ENCODE data around the gene UBE2QL1.

The UBE2QL1 gene

DNA sequence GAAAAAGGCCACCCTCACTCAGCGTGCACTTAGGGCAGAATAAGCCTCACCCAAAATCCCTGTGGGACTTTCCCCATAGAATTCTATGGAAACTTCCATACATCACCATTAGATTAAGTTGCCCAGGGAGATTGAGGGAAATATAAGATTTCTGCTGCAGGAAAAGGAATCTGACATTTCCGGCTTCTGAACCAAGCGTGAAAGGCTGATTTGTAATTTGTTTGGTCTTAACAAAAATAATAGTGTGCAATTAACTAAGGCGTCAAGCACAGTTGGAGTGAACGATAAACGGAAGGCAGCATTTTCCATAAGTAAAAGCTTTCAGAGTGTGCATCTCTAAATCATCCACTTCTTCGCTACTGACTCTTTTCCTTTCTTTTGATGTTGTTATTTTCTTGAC is 14.0 kb downstream of the UBE2QL1 start:
- Histone ChIP-seq H3K9me3 (ENCODE audit: control insufficient read depth, insufficient read depth, low read depth, low read length) (no peaks in the 10 kb centered on the region), H3K4me1 (ENCODE audit: control insufficient read depth, insufficient read depth, low read length) (peaks cover 3% of the 10 kb centered on the region; the same call in 1 of the 2 replicates), H3K4me3 (ENCODE audit: low read depth, low read length) (no peak overlapping the region), H3K27ac (ENCODE audit: extremely low read depth, low read depth, low read length) (no peak overlapping the region), H3K36me3 (ENCODE audit: control insufficient read depth in 2 of 2, insufficient read depth in 1 of 2, low read length in 2 of 2) (peaks cover 0 to 1% of the 10 kb centered on the region in 2 experiments; a peak in 1 of 3 replicates)
- ChIA-PET POLR2A (no interaction called here), CTCF (no interaction called here)
- TF ChIP-seq ZNF473 (tag by site-specific recombination; IDR thresholded peaks at IDR 0.05) (no peak), ZNF274 (IDR thresholded peaks at IDR 0.05; ENCODE audit: low read length) (no peak), ZNF274 (tag by site-specific recombination; IDR thresholded peaks at IDR 0.05; ENCODE audit: borderline replicate concordance) (no peak), ZNF830 (tag by site-specific recombination; IDR thresholded peaks at IDR 0.05; ENCODE audit: low read depth) (no peak), ZNF707 (tag by site-specific recombination; IDR thresholded peaks at IDR 0.05) (no peak), ZBTB21 (tag by site-specific recombination; IDR thresholded peaks at IDR 0.05) (no peak), ZNF76 (tag by site-specific recombination; IDR thresholded peaks at IDR 0.05; ENCODE audit: borderline replicate concordance, low read depth) (no peak), ZNF654 (tag by site-specific recombination; IDR thresholded peaks at IDR 0.05; ENCODE audit: low read depth) (no peak), ZBTB7A (tag by site-specific recombination; IDR thresholded peaks at IDR 0.05; ENCODE audit: low read depth) (no peak), IKZF3 (tag by site-specific recombination; IDR thresholded peaks at IDR 0.05) (no peak), GLIS2 (tag by site-specific recombination; IDR thresholded peaks at IDR 0.05) (no peak), MEIS1 (CRISPR knock-in tag; IDR thresholded peaks at IDR 0.05; ENCODE audit: borderline replicate concordance) (no peak), ZNF214 (tag by site-specific recombination; IDR thresholded peaks at IDR 0.05; ENCODE audit: borderline replicate concordance) (no peak), WT1 (tag by site-specific recombination; IDR thresholded peaks at IDR 0.05) (no peak), HOXD13 (CRISPR knock-in tag; IDR thresholded peaks at IDR 0.05; ENCODE audit: borderline replicate concordance) (no peak), EGR2 (tag by site-specific recombination; IDR thresholded peaks at IDR 0.05; ENCODE audit: low read depth) (no peak)
- TF ChIP-seq, protein P1, sequence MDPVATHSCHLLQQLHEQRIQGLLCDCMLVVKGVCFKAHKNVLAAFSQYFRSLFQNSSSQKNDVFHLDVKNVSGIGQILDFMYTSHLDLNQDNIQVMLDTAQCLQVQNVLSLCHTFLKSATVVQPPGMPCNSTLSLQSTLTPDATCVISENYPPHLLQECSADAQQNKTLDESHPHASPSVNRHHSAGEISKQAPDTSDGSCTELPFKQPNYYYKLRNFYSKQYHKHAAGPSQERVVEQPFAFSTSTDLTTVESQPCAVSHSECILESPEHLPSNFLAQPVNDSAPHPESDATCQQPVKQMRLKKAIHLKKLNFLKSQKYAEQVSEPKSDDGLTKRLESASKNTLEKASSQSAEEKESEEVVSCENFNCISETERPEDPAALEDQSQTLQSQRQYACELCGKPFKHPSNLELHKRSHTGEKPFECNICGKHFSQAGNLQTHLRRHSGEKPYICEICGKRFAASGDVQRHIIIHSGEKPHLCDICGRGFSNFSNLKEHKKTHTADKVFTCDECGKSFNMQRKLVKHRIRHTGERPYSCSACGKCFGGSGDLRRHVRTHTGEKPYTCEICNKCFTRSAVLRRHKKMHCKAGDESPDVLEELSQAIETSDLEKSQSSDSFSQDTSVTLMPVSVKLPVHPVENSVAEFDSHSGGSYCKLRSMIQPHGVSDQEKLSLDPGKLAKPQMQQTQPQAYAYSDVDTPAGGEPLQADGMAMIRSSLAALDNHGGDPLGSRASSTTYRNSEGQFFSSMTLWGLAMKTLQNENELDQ (tag by site-specific recombination; IDR thresholded peaks at IDR 0.05; ENCODE audit: low read depth) = no peak
- TF ChIP-seq, protein P2, sequence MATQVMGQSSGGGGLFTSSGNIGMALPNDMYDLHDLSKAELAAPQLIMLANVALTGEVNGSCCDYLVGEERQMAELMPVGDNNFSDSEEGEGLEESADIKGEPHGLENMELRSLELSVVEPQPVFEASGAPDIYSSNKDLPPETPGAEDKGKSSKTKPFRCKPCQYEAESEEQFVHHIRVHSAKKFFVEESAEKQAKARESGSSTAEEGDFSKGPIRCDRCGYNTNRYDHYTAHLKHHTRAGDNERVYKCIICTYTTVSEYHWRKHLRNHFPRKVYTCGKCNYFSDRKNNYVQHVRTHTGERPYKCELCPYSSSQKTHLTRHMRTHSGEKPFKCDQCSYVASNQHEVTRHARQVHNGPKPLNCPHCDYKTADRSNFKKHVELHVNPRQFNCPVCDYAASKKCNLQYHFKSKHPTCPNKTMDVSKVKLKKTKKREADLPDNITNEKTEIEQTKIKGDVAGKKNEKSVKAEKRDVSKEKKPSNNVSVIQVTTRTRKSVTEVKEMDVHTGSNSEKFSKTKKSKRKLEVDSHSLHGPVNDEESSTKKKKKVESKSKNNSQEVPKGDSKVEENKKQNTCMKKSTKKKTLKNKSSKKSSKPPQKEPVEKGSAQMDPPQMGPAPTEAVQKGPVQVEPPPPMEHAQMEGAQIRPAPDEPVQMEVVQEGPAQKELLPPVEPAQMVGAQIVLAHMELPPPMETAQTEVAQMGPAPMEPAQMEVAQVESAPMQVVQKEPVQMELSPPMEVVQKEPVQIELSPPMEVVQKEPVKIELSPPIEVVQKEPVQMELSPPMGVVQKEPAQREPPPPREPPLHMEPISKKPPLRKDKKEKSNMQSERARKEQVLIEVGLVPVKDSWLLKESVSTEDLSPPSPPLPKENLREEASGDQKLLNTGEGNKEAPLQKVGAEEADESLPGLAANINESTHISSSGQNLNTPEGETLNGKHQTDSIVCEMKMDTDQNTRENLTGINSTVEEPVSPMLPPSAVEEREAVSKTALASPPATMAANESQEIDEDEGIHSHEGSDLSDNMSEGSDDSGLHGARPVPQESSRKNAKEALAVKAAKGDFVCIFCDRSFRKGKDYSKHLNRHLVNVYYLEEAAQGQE (tag by site-specific recombination; IDR thresholded peaks at IDR 0.05) = no peak
- TF ChIP-seq, protein P3, sequence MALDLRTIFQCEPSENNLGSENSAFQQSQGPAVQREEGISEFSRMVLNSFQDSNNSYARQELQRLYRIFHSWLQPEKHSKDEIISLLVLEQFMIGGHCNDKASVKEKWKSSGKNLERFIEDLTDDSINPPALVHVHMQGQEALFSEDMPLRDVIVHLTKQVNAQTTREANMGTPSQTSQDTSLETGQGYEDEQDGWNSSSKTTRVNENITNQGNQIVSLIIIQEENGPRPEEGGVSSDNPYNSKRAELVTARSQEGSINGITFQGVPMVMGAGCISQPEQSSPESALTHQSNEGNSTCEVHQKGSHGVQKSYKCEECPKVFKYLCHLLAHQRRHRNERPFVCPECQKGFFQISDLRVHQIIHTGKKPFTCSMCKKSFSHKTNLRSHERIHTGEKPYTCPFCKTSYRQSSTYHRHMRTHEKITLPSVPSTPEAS (tag by site-specific recombination; IDR thresholded peaks at IDR 0.05) = no peak
- TF ChIP-seq, protein P4, sequence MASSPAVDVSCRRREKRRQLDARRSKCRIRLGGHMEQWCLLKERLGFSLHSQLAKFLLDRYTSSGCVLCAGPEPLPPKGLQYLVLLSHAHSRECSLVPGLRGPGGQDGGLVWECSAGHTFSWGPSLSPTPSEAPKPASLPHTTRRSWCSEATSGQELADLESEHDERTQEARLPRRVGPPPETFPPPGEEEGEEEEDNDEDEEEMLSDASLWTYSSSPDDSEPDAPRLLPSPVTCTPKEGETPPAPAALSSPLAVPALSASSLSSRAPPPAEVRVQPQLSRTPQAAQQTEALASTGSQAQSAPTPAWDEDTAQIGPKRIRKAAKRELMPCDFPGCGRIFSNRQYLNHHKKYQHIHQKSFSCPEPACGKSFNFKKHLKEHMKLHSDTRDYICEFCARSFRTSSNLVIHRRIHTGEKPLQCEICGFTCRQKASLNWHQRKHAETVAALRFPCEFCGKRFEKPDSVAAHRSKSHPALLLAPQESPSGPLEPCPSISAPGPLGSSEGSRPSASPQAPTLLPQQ (tag by site-specific recombination; IDR thresholded peaks at IDR 0.05) = no peak

Data from HEK293 (cell line).